Right lung (tissue), 5 donors: ENCODE results near the gene SDK2. TPM values are rescaled to one million over a fixed set of nuclear protein-coding genes. Genes with fewer than 3 reads are reported as not detected.
"Not testable (repeated sequence)": the region's sequence is repeated elsewhere in the genome, so short reads cannot be mapped to it uniquely, and the experiment has no call there.

Experiments
- DNase-seq, 2 donors: peaks; one replicate each; pipeline ENCODE4 v3.0.0-alpha.2; 2013
- polyA plus RNA-seq, 5 donors: library from polyadenylated mRNA; unstranded; fragments of 120-200 nt; gene quantifications; one replicate each; pipeline versions ENCODE4 v1.2.1 to v1.2.3, GENCODE V29; 2013; ENCODE audit warnings: inconsistent platforms in 1 of 5, low replicate concordance in 1 of 5; ENCODE audit not compliant: insufficient read length in 5 of 5, insufficient read depth in 1 of 5

The SDK2 gene
- polyA plus RNA-seq, 5 donors = 4.7 to 12.0 (median 5.4) TPM

DNA sequence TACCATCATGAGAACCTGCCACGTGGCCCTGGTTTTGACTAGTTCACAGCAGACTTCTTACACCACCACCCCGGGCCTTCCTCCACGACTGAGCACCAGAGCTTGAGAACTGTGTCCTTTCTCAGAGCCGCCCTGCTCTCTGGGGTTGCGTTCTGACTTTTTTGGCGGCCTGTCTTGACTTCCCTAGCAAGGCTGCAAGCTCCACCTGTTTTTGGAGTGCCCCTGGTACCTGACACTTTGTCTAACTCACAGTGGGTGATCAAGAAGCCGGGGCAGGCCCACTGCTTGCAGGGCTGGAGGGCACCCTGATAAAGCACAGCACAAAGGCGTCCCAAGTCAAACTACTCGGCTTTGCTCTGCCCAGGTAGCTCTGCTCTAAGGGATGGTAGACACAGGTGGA lies 154.3 kb downstream of the SDK2 start:
- DNase-seq = no peak

DNA sequence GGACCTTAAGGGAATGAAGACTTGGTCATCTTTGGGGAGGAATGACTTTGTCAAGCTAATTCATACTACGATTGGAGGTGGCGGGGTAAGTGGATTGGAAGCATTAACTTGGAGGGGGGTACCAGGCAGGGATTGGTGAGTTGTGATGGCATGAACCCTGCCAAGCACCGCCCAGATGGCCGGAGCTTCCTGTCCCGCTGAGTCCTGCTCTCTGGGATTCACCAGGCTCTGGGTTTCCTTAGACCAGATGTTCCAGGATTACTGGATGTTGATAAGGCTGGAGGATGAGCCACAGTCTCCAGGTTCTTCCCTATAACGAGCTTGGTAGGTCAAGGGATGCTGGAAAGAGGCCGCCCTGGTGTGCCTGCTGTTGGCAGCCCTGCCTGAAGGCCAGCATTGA lies 154.9 kb downstream of the SDK2 start:
- DNase-seq = no peak

DNA sequence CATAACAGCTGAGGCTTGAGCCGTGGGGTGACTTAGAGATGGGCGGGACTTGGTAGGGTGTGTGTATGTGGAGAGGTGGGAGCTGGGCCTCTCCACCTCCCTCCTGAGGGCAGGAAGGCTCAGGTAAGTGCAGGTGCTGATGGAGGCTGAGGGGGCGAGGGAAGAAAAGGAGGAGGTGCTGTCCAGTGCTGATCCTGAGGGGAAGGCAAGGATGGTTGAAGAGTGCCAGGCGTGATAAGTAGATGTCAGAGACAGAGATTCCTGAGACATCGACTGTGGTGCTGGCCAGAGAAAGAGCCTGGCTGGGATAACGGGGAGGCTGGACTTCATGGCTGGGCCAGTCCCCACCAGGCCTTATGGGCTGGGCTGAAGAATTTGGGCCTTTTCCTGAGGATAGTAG lies 159.1 kb downstream of the SDK2 start:
- DNase-seq = no peak

DNA sequence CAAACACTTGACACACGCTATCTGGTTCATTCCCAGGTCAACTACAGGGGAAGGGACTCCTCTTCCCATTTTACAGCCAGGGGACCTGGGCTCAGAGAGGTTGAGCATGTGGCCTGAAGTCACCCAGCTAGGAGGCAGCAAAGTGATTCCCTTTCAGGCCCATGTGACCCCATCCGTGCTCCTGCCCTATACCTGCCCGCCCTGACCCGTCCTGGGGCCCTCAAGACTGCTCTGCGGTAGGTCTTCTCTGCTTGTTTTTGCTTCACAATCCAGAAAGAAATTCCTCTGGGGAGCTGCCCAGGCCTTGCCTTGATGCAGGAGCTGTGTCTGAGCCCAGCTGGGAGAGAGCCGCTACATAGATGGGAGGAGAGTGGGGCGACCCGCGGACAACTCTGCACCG lies 161.4 kb downstream of the SDK2 start:
- DNase-seq = no peak

DNA sequence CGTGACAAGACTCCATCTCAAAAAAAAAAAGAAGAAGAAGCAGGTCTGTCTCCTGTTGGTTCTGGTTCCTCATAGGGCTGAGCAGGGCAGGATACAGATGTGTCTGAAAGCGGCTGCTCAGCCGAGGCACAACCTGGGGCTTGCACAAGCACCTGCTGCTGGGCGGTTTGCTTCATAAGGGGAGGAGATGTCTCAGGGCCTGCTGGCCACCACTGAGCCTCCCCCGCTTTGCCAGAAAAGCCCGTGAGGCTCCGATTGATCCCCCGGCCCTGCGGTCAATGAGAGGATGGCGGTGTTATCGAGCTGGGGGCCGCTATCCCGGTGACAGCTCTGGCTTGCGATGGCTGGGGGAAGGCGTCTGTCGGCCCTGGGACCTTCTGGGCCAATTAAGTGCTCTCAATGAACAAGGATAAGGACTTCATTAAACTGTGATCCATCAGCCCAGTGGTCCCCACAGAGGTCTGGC lies 162.0 kb downstream of the SDK2 start:
- DNase-seq = no peak

DNA sequence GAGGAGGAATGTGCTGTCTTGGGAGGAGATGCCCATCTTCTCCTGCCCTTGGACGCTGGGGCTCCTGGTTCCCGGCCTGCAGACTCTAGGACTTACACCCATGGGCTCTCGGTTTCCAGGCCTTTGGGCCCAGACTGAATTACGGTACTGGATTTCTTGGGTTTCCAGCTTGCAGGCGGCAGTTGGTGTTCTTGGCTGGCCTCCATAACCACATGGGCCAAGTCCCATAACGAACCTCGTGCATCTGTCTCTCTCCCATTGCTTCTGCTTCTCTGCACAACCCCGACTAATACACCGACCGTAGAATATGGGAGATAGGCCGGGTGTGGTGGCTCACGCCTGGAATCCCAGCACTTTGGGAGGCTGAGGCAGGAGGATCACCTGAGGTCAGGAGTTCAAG lies 162.6 kb downstream of the SDK2 start:
- no peak for DNase-seq

DNA sequence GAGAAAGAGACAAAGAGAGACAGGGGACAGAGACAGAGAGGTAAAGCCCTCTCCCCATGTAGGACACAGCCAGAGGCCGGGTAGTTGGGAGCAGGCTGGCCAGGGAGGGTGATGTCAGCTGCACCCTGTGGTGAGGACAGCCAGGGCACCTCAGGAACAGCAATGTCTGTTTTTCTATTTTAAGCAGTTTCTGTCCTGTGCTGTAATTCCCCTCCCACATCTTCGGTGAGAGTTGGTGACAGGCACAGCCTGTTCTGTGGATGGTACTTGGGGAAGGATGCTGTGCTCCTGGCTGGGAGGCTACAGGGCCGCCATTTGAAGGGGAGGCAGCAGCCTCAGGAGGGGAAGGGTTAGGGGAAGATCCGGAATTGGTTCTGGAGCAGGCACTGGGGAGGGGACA lies 163.5 kb downstream of the SDK2 start:
- DNase-seq = no peak

DNA sequence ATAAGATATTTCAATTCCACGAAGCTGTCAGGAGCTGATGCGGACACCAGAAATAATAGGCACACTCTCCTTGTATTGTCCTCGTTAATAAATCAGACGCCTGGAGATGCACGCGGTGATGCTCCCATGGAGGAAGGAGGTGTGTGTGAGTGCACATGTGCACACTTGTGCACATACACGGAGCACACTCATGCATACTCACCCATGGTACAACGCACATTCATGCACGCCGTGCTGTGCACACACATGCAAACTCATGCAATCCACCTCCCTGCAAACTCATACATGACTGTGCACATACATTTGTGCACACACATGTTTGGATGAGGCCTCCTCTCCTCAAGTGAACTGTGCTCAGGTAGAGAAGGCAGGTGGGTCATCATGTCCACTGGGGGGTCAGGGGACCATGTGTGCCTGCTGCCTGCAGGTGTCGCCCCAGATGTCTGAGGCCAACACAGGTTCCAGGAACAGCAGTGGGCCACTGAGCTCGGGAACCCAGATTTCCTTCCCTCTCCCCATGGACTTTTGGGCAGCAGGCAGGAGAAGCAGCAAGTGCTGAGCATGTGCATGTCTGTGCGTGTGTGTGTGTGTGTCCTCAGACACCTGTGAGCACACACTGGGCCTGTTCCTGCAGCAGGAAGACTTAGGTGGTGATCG lies 165.3 kb downstream of the SDK2 start:
- no peak for DNase-seq

DNA sequence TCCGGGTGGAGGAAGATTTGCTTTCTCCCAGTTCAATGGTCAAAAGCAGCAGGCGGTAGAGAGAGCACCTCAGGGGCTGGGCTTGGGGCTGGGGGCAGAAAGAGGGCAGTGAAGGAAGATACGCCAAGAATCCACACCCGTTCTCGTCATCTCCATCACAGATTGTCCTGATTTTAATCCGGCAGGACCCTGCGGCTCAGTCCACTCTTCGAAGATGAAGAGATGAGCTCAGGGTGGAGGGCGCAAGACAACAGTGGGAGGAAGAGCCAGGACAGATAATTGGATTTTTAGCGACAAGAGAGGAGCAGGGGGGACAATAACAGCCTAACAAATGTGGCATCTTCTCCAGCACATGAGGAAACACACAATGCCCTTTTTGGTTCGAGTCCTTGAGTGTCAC lies 165.9 kb downstream of the SDK2 start:
- no peak for DNase-seq

DNA sequence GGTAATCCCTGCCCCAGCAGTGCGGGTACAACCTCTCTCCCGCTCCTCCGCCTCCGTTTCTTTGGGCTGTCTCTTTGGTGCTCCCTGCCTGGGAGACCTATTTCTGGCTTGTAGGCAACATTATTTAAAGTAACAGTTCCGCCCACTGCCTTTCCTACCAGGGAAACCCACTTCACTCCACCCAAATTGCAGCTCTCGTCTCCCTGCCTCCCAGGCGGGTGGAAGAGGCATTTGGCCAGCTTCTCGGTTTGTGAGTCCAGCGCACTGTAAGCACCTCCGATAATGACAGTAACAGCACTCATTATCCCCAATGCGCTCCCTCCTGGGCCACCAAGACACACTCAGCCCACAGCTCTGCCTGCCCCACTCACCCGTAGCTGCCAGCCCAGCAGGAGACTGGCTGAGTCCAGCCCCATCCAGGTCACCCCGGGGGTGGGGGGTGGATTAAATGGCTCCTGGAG lies 167.3 kb downstream of the SDK2 start:
- no peak for DNase-seq

DNA sequence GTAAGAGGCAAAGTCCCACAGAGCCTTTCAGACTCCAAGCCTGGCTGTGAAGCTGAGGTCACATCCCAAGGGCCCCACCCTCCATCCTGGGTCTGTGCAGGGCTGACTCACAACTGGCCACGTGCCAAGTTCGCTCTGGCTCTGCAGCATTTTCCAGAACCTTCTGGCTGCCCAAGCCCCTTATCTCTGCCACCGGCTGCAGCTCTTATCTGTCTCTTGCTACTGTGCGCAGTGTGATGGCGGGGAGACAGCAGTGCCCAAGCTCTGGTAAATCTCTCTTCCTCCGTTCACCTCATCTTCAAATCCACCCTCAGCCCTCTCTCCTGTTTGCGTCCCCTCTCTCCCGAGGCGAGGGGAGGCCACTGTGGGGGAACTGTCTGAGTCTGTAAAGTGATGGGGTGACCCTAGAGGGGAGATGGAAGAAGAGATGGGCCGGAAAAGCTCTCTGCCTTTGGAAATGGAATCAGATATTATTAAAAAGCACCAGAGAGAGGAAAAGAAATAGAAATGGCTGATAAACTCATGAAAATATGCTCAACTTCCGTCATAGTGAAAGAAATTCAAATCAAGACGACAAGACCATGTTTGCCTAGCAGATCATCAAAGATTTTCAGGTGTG lies 169.8 kb downstream of the SDK2 start:
- peak in 1 of 2 donors; percentile 23 for DNase-seq

DNA sequence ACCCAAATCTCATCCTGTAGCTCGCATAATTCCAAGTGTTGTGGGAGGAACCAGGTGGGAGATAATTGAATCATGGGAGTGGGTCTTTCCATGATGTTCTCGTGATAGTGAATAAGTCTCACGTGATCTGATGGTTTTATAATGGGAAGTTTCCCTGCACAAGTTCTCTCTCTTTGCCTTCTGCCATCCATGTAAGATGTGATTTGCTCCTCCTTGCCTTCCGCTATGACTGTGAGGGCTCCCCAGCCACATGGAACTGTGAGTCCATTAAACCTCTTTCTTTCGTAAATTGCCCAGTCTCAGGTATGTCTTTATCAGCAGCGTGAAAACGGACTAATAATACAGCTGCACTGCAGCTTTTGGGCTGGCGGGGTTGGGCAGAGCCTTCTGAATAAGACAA lies 171.5 kb downstream of the SDK2 start:
- not testable (repeated sequence) for DNase-seq

DNA sequence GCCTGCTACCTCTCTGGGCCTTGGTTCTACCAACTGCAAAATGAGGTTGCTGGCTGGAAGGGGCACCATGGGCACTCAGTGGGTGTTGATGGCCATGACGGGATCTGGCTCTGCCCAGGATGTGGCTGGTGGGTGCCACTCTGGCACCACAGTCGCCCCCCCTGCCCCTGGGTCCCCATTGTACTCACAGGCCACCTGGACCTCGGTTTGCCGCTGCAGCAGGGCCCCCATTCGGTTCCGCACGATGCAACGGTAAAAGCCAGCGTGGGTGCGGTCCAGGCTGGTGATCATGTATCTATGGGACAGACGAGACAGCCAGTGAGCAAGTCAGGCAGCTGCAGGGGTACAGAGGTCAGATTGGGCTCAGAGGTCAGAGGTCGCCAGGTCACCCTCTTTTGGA lies 172.3 kb downstream of the SDK2 start:
- DNase-seq = no peak

DNA sequence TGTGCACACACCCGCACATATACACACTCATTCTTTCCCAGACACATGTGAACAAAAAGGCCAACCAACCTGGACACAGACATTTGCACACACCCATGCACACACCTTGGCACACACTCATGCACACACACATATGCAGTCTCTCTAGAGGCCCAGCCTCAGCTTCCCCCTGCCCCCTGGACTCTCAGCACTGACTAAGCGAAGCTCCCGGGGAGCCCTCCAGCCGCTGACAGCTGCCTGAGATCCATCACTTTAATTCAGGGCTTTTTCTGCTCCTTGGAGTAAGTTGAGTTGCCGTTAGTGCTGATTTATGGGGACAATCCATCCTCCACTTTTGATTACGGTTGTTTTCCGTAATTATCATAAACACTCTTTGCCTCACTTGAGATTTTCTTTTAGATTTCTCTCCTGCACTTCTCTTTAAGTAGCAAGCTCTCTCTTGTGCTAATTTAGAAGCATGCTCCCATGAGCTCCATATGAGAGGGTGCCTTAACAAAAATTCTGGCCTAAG lies 173.9 kb downstream of the SDK2 start:
- DNase-seq = no peak

DNA sequence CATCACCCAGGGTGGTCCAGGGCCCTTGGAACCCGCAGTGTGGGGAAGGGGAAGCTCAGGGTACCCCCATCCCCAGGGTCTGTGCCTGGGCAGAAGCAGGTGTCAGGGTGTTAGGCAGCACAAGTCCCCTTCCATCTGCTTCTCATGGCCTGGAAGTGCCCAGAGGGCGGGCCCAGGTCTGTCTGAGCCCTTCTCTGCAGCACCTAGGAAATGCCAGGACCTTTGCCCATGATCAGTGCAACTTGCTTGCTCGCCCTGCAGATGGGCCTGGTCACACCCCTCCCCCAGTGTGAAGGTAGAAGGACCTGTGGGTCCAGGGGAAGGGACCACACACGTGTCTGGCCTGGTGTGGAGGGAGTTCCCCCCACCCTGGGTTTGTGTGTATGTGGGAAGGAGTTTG lies 174.9 kb downstream of the SDK2 start:
- no peak for DNase-seq

DNA sequence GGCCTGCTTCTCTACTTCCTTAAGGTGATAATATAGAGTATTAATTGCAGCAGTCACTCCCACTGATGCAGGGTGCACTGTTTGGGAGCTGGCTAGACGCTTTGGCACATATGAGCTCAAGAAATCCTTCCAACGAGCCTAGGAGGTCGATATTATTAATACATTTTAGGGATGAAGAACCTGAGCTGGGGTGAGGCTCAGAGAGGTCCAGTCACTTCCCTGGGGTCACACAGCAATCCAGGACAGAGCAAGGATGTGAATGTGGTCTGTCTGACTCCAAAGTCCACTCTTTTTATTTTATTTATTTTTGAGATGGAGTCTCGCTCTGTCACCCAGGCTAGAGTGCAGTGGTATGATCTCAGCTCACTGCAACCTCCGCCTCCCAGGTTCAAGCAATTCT lies 176.0 kb downstream of the SDK2 start:
- no peak for DNase-seq

DNA sequence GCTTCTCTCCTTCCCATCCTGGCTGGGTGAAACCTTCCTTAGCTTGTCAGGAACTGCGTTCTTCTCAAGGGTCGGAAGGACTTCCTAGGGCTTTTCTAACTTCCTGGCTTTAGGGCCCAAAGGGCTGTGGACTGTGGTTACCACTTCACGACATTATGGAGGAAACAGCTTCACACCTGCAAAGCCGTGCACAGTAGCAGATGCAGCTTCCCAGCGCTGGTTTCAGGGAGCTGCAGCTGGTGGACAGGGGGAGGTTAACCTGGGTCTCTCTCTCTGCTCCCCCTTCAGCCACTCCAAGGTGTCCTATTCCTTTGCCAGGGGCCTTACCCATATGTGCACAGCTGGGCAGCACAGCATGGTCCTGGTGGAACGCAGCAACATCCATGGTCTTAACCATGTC lies 176.6 kb downstream of the SDK2 start:
- DNase-seq = no peak

DNA sequence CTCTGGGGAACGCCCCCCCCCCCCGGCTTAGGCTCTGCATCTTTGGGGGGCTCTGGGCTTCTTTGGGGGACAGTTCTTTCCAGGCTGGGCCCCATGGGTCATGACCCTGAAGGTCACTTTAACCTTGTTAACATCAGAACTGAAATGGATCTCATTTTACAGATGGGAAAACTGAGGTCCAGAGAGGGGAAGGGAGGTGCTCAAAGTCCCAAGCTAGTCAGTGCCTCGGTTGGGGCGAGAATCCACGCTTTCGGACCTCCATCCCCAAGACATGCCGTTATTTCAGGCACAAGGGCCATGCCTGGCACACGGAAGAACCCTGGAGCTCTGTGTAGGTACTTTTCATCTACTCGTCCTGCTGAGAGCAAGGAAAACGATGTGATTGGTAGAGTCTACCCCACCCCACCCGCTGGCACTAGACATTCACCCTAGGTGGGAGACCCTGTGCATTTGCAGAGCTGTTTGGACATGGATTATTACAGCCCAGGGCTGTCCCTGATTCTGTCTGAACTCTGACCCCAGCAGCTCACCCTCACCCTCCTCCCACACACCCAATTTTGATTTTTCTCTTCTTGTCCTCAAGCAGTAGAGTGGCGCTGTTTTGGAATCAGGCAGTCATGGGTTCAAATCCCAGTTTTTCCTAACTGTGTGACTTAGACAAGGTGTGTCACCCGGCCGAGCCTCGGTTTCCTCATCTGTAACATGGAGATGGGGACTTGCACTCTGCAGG lies 177.4 kb downstream of the SDK2 start:
- DNase-seq = no peak

DNA sequence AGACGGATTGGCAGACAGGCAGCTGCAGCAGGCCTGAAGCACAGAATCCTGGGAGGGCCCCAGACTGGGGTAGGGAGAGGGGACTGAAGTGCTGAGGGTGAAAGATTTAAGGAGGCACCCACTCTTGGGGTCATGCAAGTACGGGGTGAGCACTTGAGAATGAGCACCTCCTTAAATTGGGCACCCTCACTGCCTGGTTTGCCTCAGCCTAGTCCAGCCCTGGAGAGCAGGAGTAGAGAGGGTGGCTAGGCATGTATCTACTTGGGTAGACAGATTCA lies 178.4 kb downstream of the SDK2 start:
- no peak for DNase-seq

DNA sequence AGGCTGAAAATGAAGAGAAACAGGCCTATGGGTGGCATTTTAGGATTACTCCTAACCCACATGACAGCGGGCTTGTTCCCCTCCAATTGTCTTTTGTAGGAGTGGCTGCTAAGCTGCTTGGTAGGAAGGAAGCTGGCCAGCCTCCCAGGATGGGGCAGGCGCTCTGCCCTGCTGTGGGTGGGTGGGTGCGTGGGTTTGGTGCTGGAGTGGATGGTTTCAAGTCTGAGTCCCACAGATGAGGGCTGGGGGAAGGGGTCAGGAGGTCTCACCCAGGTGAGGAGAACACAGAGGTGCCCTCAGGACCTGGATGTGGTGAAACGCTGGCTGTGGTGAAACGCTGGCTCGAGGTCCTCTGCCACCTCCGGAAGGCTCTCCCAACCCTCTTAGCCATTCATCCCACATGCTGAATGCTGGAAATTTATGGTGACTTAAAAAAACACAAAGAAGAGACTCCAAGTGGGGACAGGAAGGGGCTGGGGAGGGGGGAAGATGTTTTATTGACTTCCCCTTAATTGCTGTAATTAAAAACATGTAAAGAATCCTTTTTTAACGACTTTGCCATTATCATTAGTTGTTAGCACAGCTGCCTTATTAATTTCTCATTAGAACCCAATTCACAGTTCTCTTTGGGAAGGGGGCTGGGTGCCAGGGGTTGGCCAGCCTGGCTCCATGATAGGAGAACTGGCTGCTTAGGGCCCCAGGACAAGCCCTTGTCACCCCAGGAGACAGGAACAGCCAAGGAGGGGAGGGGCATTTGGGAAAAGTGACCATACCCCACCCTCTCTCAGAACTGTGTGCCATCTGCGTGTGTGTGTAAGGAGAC lies 178.9 kb downstream of the SDK2 start:
- DNase-seq = no peak

DNA sequence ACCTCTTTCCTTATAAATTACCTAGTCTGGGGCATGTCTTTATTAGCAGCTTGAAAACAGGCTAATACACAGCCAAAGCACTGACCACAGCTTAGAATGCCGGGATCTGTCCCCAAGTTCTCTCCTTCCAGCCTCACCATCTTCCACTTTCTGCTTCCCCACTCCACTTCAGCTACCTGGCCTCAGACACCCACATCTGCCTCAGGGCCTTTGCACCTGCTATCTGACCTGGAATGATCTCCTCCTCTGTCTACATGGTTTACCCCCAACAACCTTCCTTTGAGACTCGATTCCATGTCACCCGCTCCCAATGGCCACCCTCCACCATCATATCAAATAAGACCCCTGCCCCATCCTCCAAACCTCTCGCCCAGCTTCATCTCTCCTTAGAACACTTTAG lies 179.8 kb downstream of the SDK2 start:
- no peak for DNase-seq

DNA sequence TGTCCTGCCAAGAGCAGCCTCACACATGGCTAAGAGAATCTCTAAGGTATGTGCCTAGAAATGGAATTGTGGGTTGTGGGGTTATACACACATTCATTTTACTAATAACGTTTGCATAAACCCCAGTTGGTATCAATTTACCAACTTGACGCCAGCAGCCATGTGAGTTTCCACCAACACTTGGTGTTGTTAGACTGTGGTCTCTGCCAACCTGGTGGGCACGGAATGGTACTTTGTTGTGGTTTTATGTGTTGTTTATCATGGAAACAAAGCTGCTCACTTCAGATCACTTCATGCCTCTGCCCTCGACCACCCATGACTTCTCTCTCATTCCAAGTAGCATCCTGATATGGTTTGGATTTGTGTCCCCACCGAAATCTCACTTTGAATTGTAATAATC lies 180.4 kb downstream of the SDK2 start:
- no peak for DNase-seq
